ENCODE measurements around the gene KCNQ1.

KCNQ1 gene

DNA sequence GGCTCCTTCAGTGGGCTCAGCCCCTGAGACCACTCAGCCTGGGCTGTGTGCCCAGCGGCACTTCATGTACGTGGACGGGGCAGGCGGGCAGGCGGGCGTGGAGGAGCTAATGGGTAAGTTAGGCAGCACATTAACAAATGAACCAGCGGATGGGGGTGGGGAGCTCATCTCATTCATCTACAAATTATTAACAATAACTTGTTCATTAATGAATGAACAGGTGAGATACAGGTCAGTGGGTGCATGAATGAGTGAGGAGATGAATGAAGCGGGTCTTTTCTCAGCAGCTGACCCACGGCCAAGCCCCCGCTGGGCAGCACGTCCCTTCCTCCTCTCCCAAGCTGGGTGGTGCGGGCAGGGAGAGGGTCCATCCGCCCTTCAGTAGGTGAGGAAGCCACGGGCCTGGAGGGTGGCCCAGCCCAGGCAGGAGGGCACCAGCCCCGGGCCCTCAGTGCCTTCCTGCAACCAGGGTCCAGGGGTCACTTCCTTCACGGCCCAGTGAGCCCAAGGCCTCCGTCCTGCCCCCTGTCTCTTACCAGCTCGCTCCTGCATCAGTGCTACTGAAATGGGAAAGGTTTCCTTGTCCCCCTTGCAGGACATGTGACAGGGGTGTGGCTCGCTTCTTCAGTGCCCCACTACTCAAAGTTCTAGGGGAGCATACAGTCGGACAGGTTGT, 315.5 kb downstream of the KCNQ1 start:
- DNase-seq, result no peak

DNA sequence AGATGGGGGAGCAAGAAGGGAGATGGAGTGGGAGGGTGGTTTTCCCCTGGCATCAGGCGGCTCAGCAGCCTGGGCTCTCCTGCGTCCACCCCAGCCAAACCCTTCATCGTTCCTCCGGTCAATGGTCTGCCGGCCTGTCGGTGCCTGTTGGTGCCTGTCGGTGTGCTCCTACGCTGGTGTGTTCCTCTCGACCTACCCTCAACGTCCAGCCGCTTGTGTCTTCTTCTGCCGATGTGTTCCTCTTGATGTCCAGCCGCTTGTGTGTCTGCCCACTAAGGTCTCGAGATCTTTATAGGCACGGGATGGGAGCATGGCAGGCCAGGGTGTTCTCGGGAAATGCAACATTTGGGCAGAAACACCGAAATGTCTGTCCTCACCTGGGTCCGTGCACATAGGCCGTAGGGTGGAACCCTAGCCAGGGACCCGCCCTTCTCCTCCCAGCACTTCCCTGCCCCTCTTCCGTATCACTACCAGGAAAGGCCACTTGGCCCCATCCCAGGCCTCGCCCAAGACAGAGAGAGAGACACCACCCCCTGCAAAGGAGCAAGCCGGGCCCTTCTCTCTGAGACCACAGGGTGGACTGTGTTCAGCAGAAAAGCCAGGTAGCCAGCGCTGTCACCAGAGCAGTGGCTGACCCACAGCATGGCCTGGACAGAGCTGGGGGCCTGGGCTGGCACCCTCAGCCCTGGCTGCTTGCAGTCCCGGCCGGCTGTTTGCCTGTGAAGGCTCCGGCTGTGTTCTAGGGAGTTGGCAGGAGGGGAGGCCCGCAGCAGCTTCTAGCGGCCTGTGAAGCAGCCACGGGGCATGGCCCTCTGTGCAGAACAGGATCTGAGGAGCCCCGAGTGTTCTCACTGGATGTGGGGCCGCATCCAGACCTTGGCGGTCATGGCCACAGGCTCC, 316.6 kb downstream of the KCNQ1 start:
- no peak for DNase-seq

- no peak for DNase-seq
Observed at GRCh38 chr11:2762031-2762380, 317.2 kb downstream of the KCNQ1 start.

GRCh38 chr11:2762451-2762850, 317.6 kb downstream of the KCNQ1 start:
- DNase-seq, result no peak

DNA sequence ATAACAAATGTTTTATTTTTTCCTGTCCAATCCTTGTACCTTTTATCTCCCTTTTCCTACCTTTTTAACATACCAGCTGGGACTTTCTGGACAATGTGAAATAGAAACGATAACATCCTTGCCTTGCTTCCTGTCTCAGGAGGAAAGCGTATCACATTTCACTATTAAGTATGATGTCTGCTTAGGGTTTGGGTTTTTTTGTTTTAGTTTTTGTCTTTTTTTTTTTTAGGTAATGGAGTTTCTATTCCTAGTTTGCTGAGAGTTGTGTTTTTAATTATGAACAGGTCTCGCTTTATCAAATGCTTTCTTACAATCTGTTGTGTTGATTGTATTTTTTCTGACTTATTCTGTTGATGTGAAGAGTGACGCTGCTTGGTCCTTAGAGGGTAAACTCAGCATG, 319.2 kb downstream of the KCNQ1 start:
- DNase-seq, result no peak

DNA sequence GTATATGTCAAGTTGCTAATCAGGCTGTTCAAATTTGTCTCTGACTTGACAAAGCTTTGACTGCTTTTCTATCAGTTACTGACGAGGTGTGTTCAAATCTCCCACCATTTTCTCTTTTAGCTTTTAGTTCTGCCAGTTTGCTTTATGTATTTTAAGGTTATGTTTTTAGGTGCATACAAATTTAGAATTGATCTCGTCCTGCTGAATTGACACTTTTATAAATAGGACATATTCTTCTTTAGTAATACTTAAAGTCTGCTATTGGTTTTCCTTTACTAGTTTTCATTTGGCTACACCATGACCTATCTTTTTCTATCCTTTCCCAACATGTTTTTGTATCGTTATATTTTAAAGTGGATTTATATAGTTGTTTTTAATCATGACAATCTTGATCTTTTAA, 320.7 kb downstream of the KCNQ1 start:
- DNase-seq, result no peak

DNA sequence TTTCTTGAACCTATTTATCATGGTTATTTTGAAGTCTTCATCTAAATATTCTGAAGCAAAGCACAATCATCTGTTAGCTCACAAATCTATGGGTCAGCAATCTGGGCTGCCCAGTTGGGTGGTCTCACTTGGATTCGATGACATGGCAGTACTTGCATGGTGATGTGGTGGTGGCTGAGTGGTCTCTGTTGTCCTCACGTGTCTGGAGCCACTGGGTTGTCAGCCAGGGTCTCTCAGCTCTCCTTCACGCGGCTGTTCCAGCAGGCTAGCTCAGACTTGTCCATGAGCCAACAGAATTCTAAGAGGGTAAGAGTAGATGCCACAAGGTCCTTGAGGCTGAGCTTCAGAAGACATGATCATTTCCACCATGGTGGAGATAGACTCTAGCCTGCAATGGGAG, 321.4 kb downstream of the KCNQ1 start:
- DNase-seq, result no peak

DNA sequence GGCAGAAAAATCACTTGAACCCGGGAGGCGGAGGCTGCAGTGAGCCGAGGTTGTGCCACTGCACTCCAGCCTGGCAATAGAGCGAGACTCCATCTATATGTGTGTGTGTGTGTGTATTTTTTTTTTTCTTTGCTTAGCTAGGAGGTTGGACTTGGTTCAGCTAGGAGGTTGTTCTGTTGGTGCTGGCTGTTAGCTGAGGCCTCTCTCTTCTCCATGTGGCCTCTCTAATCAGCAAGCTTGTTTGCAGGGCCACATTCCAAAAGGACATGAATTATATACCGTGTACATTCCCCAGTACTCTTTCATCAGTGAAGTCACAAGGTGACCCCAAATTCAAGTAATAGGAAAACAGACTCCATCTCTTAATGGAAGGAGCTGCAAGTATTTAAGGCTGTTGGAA, 322.3 kb downstream of the KCNQ1 start:
- DNase-seq, result no peak

DNA sequence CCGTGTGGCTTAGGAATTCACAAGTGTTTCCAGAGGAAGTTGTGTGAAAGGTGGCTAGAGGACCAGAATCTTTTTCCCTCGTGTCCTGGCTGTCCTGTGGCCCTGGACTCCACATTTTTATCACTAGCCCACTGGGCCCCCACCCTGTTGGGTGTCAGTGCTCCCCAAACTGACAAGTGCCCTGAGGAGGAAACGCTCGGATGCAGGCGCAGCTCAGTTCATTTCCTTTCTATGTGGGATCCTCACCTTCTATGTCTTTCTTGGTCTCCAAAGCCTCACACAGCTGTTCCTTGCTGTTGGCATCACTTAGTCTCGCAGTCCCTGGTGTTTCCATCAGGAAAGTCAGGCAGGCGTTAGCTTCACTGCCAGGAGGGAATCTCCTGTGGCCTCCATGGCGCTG, 323.0 kb downstream of the KCNQ1 start:
- DNase-seq, result no peak

- DNase-seq, result no peak
Observed at GRCh38 chr11:2768471-2769408, 323.9 kb downstream of the KCNQ1 start.

DNA sequence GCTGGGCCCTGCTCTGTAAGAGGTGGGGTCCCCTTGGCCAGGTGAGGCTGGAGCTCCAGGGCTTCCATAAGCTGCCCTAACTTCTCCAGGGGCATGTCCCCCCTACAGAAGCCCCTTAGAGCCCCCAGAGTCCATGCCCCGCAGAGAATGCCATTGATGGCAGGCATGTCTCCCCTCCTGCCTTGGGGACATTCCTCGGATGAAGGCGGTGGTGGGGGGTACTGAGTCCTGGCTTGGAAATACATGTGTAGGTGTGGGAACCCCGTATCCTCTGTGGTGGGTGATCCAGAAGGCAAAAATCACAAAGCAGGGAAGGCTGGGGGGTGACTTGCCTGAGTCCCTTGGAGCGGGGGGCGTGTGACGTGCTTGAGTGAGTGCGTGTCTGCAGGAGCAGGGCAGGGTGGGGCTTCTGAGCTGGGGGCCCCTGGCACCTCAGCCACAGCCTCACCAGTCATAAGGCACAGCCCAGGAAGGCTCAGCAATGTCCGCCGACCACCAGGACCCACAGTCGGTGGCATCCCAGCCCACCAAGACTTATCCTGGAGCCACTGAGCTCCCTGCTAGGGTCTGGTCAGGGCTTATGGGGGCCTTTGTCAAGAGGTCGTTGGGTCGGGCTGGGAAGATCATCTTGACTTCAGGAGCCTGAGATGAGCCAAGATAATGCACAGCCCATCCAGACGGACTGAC, 324.7 kb downstream of the KCNQ1 start:
- DNase-seq, result no peak

DNA sequence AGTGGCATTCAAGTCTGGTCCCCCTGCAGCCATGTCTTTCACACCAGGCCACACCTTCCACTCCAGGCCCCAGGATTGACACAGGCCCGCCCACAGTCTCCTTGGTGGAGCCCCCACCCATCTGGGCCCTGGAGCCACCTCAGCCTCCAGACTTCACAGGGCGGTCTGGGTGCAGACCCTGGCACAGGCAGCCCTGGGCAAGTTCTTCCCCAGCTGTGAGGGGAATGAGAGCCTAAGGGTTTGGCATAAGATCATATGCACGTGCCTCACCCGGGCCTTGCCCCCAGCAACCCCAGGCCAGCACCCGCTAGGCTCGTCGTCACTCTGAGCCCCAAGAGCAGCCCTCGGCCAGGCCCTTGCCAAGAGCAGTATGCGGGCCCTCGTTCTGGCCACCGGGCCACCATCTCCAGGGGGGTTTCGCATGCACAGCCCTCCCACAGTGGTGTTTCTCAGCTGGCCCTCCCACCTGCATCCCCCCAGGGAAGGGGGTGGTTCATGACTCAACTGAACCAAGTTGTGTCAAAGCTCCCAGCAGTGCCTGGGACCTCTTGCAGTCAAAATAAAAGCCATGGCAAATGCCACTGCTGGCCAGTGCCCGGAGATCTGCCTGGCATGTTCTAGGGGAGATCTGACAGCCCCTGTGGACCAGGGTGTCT, 325.4 kb downstream of the KCNQ1 start:
- no peak for DNase-seq

- no peak for DNase-seq
Observed at GRCh38 chr11:2770761-2771301, 326.0 kb downstream of the KCNQ1 start.

- DNase-seq, result no peak
Observed at GRCh38 chr11:2771758-2772466, 327.1 kb downstream of the KCNQ1 start.

- DNase-seq, result no peak
Observed at GRCh38 chr11:2772544-2773031, 327.8 kb downstream of the KCNQ1 start.

DNA sequence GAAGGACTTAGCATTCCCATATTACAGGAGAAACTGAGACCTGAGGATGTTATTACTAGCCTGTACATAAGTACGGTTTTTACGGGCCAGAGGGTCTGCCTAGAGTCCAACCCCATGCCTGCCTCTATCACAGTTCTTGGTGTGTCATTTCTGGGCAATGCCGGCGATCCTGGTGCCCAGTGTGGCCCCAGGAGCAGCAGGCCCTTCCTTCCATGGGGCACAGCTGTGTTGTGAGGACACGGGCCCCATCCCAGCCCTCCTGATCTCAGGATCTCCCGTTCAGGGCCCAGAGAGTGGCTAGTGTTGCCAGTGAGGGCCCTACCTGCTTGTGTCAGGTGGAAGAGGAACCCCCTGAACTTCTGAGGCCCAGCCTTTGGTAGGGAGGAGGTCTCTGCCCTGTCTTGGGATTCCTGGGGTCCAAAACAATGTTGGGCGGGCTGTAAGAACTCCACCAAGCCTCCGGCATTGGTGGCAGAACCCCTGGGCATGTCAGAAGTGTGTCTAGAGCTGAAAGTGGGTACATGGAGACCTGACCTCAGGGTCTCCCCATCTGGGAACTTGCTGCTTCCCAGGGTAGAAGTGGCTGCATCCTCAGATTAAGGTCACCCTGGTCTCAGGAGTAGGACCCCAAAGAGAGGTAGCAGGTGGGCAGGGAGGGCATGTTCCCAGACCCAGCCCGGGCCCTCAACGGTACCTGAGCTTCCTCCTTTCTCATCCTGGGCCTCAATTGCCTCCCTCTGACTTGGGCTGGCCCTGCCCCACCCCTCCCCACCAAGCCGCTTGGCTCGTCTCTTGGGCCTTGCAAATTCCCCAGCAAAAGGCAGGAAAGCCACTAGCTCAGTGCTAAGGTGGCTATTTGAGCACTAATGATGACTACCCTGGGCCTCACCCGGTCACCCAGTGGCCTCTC, 329.6 kb downstream of the KCNQ1 start:
- DNase-seq, result no peak

DNA sequence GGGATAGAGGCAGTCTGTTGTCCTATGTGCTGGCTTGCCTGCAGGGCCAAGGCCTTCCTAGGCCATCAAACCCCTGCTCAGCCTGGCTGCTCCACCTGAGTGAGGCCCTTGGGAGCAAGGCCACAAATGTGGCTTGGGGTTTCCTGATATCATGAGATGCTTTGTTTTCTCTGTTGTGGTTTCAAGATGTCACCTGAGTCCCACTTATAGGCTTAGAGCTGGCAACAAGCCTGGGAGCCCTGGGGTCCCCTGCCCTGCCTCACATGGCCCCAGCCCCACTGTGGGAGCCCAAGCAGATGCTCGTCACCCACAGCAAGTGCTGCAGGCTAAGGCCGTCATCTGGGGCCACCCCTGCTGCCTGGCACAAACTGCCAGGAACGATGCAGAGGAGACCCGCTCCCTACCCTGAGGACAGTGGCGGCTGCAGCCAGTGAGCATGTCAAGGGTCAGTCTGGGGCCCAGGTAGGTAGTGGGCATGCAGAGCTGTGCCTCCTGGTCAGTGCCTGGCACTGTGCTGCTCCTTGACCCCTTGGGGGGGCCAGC, 330.3 kb downstream of the KCNQ1 start:
- DNase-seq, result no peak

- no peak for DNase-seq
Observed at GRCh38 chr11:2775626-2776350, 331.0 kb downstream of the KCNQ1 start.
